ENCODE measurements around the gene KCND3. TPM values are rescaled to one million over a fixed set of nuclear protein-coding genes. Genes with fewer than 3 reads are reported as not detected.

The KCND3 gene
- total RNA-seq, 5 donors from 2014 or later (not counting 1 experiment from before 2014, with no cell fraction given): not detected

DNA sequence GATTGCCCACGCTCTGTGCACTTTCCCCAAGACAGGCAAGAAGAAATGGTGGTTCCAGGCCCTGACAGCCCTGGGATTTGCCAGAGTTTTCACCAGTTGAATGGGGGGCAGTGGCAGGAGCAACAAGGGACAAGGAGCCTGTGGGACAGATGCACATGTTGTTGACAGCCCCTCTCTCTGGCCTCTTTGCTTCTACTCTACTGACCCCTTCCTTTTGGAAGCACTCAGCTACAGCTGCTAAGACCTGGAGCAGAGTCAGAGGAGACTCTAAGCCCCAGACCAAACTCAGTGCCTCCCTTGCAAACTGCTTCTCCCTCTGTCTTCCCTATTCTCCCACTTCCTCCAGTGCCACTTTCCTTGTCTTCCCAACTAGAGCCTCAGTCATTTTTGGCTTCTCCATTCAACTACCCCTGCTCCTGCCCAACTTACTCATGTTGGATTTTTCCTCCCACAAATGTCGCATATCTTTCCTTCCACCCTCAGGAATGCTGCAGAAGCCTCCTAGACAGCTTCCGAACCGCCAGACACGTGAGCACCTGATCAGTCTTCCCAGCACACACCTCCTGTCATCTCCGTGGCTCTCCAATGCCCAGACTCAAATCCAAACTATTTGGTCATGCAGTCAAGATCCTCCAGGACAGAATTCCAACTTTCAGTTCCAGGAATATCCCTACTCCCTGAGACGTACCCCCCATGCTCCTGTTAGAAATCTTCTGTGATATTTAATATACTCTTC lies 259.4 kb downstream of the KCND3 start:
- Mint-ChIP-seq H3K27ac (no peak overlapping the region), H3K4me1 (peaks cover 0 to 2% (median 0%) of the 10 kb centered on the region in 3 donors), H3K9me3 (no peaks in the 10 kb centered on the region), H3K4me3 (no peak overlapping the region), H3K27me3 (no peaks in the 10 kb centered on the region), H3K36me3 (no peaks in the 10 kb centered on the region)
- ATAC-seq (replicated peaks in 1 of 4) (no peak), DNase-seq (no peak)
- H3K4me1 ChIP-seq (ENCODE audit: control insufficient read depth in 1 of 2, extremely low read depth in 1 of 2, insufficient read depth in 2 of 2, low read length in 2 of 2): peaks cover 0 to 6% of the 10 kb centered on the region in 2 experiments
- ChIA-PET CTCF (interaction anchor here in 1 of 2 donors (1.1 kb wide), 1 partner anchor 39 kb away, joined by 4 read pairs; no protein-coding TSS in a partner anchor), POLR2A (no interaction called here)
- H3K36me3 ChIP-seq (ENCODE audit: control insufficient read depth in 2 of 2, extremely low read depth in 1 of 2, insufficient read depth in 1 of 2, low read length in 1 of 2): no peaks in the 10 kb centered on the region
- peaks cover 0 to 13% of the 10 kb centered on the region in 2 experiments for H3K27me3 ChIP-seq (replicated peaks in 1 of 2; ENCODE audit: control insufficient read depth in 2 of 2, extremely low read depth in 1 of 2, insufficient read depth in 2 of 2, low read length in 1 of 2)
- no peak overlapping the region for H3K27ac ChIP-seq (ENCODE audit: low read length)
- H3K9me3 ChIP-seq: no peaks in the 10 kb centered on the region
- H3K4me3 ChIP-seq (ENCODE audit: control insufficient read depth in 1 of 2, extremely low read depth in 1 of 2, low read length in 1 of 2): no peak overlapping the region
- WGBS (ENCODE audit: insufficient coverage): 94% methylated on average over 6 of the region's 7 CpGs

DNA sequence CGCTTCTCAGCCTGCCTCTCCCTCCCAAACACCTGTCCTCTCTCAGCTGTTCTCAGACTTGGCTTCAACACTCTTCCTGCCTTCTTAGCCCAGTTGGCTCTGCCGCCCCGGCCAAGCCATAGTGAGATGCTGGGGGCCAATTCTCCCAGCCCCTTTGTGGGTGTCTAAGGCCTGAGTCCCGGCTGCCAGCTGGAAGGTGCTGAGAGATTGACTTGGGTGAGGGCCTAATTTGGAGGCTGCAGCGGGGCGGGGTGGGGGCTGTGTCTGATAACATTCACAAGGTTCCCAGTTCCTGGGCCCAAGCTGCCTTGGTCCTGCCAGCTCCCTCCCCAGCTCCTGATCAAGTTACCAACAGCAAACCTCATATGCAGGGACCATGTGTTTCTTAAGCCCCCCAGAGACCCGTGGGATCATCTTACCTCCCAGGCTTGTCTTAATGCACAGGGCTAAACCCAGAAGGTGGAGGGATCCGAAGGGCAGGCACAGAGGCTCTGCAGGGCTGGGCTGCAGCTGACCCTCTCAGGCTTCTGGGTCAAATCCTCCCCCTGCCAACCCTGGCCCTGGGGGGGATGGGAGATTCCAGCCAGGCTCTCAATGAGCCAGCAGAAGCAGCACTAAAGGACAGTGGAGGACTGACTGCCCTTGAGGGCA lies 260.1 kb downstream of the KCND3 start:
- H3K4me3 Mint-ChIP-seq: no peak overlapping the region
- WGBS (ENCODE audit: insufficient coverage): 67% methylated on average over 3 of the region's 8 CpGs
- POLR2A ChIA-PET: interaction anchor here in 1 of 2 donors (0.6 kb wide), 1 partner anchor 158 kb away, joined by 5 read pairs; no protein-coding TSS in a partner anchor

DNA sequence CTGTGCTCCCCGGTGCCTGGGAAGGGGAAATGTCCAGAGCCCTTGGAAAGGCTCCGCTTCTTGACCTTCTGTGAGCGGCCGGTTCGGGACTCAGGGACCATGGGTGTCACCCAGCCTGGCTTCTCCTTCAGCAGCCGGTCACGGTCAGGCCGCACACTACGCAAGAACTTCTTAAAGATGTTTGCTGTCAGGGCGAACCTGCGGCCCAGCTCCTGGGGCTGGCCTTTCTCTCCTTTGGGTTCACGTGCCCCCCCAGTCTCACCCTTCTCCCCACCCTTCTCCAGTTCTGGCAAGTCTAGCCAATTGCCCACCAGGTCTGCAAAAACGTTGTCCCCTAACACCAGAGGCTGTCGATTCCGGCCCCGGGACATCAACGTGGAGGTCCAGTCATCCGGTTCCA lies 262.4 kb downstream of the KCND3 start:
- H3K36me3 Mint-ChIP-seq: no peaks in the 10 kb centered on the region
- ChIA-PET POLR2A (no interaction called here), CTCF (no interaction called here)
- H3K27ac Mint-ChIP-seq: no peak overlapping the region
- H3K4me1 Mint-ChIP-seq: peaks cover 16 to 20% (median 19%) of the 10 kb centered on the region in 3 donors
- Histone ChIP-seq H3K27me3 (replicated peaks in 1 of 2; ENCODE audit: control insufficient read depth in 2 of 2, extremely low read depth in 1 of 2, insufficient read depth in 2 of 2, low read length in 1 of 2) (peaks cover 0 to 3% of the 10 kb centered on the region in 2 experiments), H3K36me3 (ENCODE audit: control insufficient read depth in 2 of 2, extremely low read depth in 1 of 2, insufficient read depth in 1 of 2, low read length in 1 of 2) (no peaks in the 10 kb centered on the region), H3K9me3 (no peaks in the 10 kb centered on the region), H3K27ac (ENCODE audit: low read length) (no peak overlapping the region), H3K4me1 (ENCODE audit: control insufficient read depth in 1 of 2, extremely low read depth in 1 of 2, insufficient read depth in 2 of 2, low read length in 2 of 2) (peaks cover 0 to 11% of the 10 kb centered on the region in 2 experiments), H3K4me3 (ENCODE audit: control insufficient read depth in 1 of 2, extremely low read depth in 1 of 2, low read length in 1 of 2) (no peak overlapping the region)
- DNase-seq (no peak), ATAC-seq (replicated peaks in 1 of 4) (no peak)
- no peak overlapping the region for H3K4me3 Mint-ChIP-seq
- H3K27me3 Mint-ChIP-seq: no peaks in the 10 kb centered on the region
- H3K9me3 Mint-ChIP-seq: no peaks in the 10 kb centered on the region
- WGBS (ENCODE audit: insufficient coverage): 88% methylated on average over 12 of the region's 18 CpGs

More for the DNA sequence above, 260.1 kb downstream of the KCND3 start:
- Mint-ChIP-seq H3K9me3 (no peaks in the 10 kb centered on the region), H3K36me3 (no peaks in the 10 kb centered on the region), H3K27me3 (no peaks in the 10 kb centered on the region), H3K4me1 (peaks cover 0 to 5% (median 0%) of the 10 kb centered on the region in 3 donors), H3K27ac (no peak overlapping the region)
- CTCF ChIA-PET: interaction anchor here in 1 of 2 donors (0.6 kb wide), 1 partner anchor 41 kb away, joined by 3 read pairs; no protein-coding TSS in a partner anchor
- Histone ChIP-seq H3K36me3 (ENCODE audit: control insufficient read depth in 2 of 2, extremely low read depth in 1 of 2, insufficient read depth in 1 of 2, low read length in 1 of 2) (no peaks in the 10 kb centered on the region), H3K4me1 (ENCODE audit: control insufficient read depth in 1 of 2, extremely low read depth in 1 of 2, insufficient read depth in 2 of 2, low read length in 2 of 2) (peaks cover 0 to 6% of the 10 kb centered on the region in 2 experiments), H3K4me3 (ENCODE audit: control insufficient read depth in 1 of 2, extremely low read depth in 1 of 2, low read length in 1 of 2) (no peak overlapping the region), H3K27me3 (replicated peaks in 1 of 2; ENCODE audit: control insufficient read depth in 2 of 2, extremely low read depth in 1 of 2, insufficient read depth in 2 of 2, low read length in 1 of 2) (peaks cover 0 to 13% of the 10 kb centered on the region in 2 experiments), H3K27ac (ENCODE audit: low read length) (no peak overlapping the region), H3K9me3 (no peaks in the 10 kb centered on the region)
- no peak for DNase-seq
- ATAC-seq (replicated peaks in 1 of 4): no peak

DNA sequence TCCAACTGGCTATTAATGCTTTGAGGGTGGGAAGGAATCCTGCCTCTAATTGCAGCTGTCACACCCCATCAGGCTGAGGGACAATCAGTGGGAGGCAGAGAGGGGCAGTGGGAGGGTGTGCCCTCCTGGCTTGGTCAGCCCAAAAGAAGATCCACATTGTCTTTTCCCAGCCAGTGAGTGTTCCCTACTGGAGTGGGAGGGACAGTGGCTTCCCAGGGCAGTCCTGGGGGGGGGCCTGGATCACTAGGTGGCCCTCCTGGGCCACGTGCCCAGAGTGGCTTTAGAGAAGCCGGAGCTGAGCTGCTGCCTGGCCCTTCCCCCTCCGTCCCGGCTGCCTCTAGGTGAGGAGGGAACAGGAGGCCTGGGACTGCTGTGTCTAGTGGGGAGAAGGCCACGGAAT lies 264.3 kb downstream of the KCND3 start:
- Histone ChIP-seq H3K4me1 (ENCODE audit: control insufficient read depth in 1 of 2, extremely low read depth in 1 of 2, insufficient read depth in 2 of 2, low read length in 2 of 2) (peaks cover 0 to 11% of the 10 kb centered on the region in 2 experiments), H3K36me3 (ENCODE audit: control insufficient read depth in 2 of 2, extremely low read depth in 1 of 2, insufficient read depth in 1 of 2, low read length in 1 of 2) (no peaks in the 10 kb centered on the region), H3K9me3 (no peaks in the 10 kb centered on the region), H3K27me3 (replicated peaks in 1 of 2; ENCODE audit: control insufficient read depth in 2 of 2, extremely low read depth in 1 of 2, insufficient read depth in 2 of 2, low read length in 1 of 2) (no peaks in the 10 kb centered on the region), H3K27ac (ENCODE audit: low read length) (no peak overlapping the region), H3K4me3 (ENCODE audit: control insufficient read depth in 1 of 2, extremely low read depth in 1 of 2, low read length in 1 of 2) (no peak overlapping the region)
- Mint-ChIP-seq H3K4me3 (no peak overlapping the region), H3K4me1 (peaks cover 16 to 37% (median 20%) of the 10 kb centered on the region in 3 donors), H3K27ac (no peak overlapping the region), H3K36me3 (no peaks in the 10 kb centered on the region), H3K9me3 (no peaks in the 10 kb centered on the region), H3K27me3 (no peaks in the 10 kb centered on the region)
- 94% methylated on average over 5 of the region's 5 CpGs for WGBS (ENCODE audit: insufficient coverage)
- POLR2A ChIA-PET: no interaction called here
- CTCF ChIA-PET: interaction anchor here in 1 of 2 donors (0.7 kb wide), 1 partner anchor 10 kb away, joined by 3 read pairs; no protein-coding TSS in a partner anchor
- ATAC-seq (replicated peaks in 1 of 4) (no peak), DNase-seq (peak in 1 of 35 experiments; percentile 19)

DNA sequence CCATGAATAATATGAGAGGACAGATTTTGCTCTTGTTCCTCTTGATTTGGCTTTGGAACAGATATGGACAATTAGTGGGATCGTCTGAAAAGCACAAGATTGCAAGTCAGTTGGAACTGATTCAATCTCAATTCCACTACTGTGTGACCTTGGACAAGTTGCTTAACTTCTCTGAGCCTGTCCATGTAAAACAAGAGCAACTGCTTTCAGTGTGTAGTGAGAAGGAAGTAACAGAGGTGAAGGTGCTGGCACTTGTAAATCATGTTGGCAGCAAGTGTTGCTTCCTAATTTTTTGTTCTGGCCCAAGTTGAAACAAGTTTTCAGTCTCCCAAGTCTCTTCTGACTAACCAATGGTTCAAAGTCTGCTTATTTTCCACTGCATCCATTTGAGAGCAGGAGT lies 265.6 kb downstream of the KCND3 start:
- H3K4me3 Mint-ChIP-seq: no peak overlapping the region
- no peaks in the 10 kb centered on the region for H3K36me3 Mint-ChIP-seq
- H3K4me1 Mint-ChIP-seq: peaks cover 16 to 41% (median 22%) of the 10 kb centered on the region in 3 donors
- no peaks in the 10 kb centered on the region for H3K9me3 Mint-ChIP-seq
- H3K9me3 ChIP-seq: no peaks in the 10 kb centered on the region
- WGBS (ENCODE audit: insufficient coverage): no CpG with 5 or more reads among the region's 1 CpG
- H3K27me3 Mint-ChIP-seq: no peaks in the 10 kb centered on the region
- ChIA-PET POLR2A (interaction anchor here in 1 of 2 donors (0.6 kb wide), 1 partner anchor 212 kb away, joined by 3 read pairs; no protein-coding TSS in a partner anchor), CTCF (interaction anchor here in 1 of 2 donors (1.3 kb wide), 1 partner anchor 31 kb away, joined by 5 read pairs; no protein-coding TSS in a partner anchor)
- peak overlapping the region; percentile 72 to 82 for H3K27ac Mint-ChIP-seq
- no peak for ATAC-seq (replicated peaks in 1 of 4)
- H3K27ac ChIP-seq (ENCODE audit: low read length): peak overlapping the region; percentile 0
- H3K4me3 ChIP-seq (ENCODE audit: control insufficient read depth in 1 of 2, extremely low read depth in 1 of 2, low read length in 1 of 2): no peak overlapping the region
- no peak for DNase-seq
- peaks cover 0 to 3% of the 10 kb centered on the region in 2 donors for H3K36me3 ChIP-seq (ENCODE audit: control insufficient read depth in 2 of 2, extremely low read depth in 1 of 2, insufficient read depth in 1 of 2, low read length in 1 of 2)
- H3K4me1 ChIP-seq (ENCODE audit: control insufficient read depth in 1 of 2, extremely low read depth in 1 of 2, insufficient read depth in 2 of 2, low read length in 2 of 2): peaks cover 0 to 11% of the 10 kb centered on the region in 2 experiments
- no peaks in the 10 kb centered on the region for H3K27me3 ChIP-seq (replicated peaks in 1 of 2; ENCODE audit: control insufficient read depth in 2 of 2, extremely low read depth in 1 of 2, insufficient read depth in 2 of 2, low read length in 1 of 2)

DNA sequence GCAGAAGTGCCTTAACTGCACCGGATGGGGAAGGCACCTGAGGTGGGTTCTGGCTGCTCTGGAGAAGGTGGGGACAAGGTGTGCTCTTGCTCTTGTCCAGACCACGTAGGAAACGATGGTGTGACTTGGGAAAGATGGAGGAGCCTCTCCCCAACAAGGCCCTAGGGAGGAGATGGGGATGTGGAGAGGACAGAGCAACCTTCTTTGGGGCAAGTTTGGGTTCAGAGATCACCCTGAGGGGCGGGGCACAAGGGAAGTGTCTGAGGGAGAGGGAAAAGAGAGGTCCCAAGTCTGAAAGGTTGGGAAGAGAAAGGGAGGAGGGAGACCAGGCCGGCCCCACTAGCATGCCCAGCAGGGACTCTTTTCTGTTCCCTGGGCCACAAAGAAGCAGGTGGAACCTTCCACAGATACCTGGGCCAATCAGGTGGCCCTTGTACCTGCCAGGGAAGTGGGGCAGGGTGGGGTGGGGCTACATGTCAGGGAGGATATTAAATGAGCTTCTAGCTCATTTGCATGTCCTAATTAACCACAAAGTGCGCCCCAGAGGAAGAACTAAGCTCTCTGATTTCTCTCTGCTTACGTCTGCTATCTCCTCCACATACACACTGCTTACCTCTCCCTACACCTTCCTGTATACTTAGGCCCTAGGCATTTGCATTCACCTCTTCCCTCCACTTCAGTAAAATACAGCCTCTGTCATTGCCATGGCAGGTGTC lies 266.2 kb downstream of the KCND3 start:
- peak; percentile 46 to 92 (median 62) for ATAC-seq (replicated peaks in 1 of 4)
- WGBS (ENCODE audit: insufficient coverage): 78% methylated on average over 5 of the region's 7 CpGs
- Mint-ChIP-seq H3K36me3 (no peaks in the 10 kb centered on the region), H3K9me3 (no peaks in the 10 kb centered on the region), H3K4me3 (no peak overlapping the region), H3K27ac (peak overlapping the region; percentile 77 to 82), H3K27me3 (no peaks in the 10 kb centered on the region), H3K4me1 (peaks cover 16 to 41% (median 22%) of the 10 kb centered on the region in 3 donors)
- Histone ChIP-seq H3K4me3 (ENCODE audit: control insufficient read depth in 1 of 2, extremely low read depth in 1 of 2, low read length in 1 of 2) (no peak overlapping the region), H3K4me1 (ENCODE audit: control insufficient read depth in 1 of 2, extremely low read depth in 1 of 2, insufficient read depth in 2 of 2, low read length in 2 of 2) (peaks cover 0 to 11% of the 10 kb centered on the region in 2 experiments), H3K9me3 (no peaks in the 10 kb centered on the region), H3K27me3 (replicated peaks in 1 of 2; ENCODE audit: control insufficient read depth in 2 of 2, extremely low read depth in 1 of 2, insufficient read depth in 2 of 2, low read length in 1 of 2) (no peaks in the 10 kb centered on the region), H3K36me3 (ENCODE audit: control insufficient read depth in 2 of 2, extremely low read depth in 1 of 2, insufficient read depth in 1 of 2, low read length in 1 of 2) (peaks cover 0 to 3% of the 10 kb centered on the region in 2 donors), H3K27ac (ENCODE audit: low read length) (peak overlapping the region; percentile 0)
- POLR2A ChIA-PET: interaction anchor here in 1 of 2 donors (0.6 to 0.7 kb wide), 2 partner anchors 32 to 211 kb away, joined by 3 read pairs; no protein-coding TSS in a partner anchor
- CTCF ChIA-PET: interaction anchor here in 1 of 2 donors (0.6 to 1.3 kb wide), 2 partner anchors 8 to 32 kb away, joined by 5 read pairs; no protein-coding TSS in a partner anchor
- peak in 29 of 35 experiments; percentile 23 to 66 (median 45) for DNase-seq

Measured in T-cell (primary cell).